Measurements from ENCODE around the gene NOTCH1.

The NOTCH1 gene

DNA sequence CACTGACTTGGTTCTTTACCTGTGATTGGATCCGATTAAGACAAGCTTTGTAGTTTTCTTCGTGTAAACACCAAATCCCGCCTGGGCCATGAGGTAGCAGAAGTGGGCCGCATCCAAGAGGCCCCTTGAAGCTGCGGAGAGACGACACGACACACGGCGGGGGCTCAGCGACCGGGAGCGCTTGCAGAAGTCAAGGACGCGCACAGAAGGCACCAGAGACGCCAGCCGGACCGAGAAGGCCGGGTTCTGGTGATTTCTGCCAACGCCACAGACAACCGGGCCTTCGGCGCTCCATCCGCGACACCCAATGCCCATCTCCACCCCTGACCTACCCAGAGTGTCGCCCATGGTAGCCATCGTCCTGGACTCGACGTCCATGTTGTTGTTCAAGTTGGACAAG, 86.4 kb downstream of the NOTCH1 start:
- Mint-ChIP-seq H3K4me3 (no peak overlapping the region), H3K4me1 (no peaks in the 10 kb centered on the region), H3K27me3 (no peaks in the 10 kb centered on the region), H3K27ac (no peak overlapping the region), H3K9me3 (no peaks in the 10 kb centered on the region)
- ATAC-seq = no peak
- no peak for DNase-seq

DNA sequence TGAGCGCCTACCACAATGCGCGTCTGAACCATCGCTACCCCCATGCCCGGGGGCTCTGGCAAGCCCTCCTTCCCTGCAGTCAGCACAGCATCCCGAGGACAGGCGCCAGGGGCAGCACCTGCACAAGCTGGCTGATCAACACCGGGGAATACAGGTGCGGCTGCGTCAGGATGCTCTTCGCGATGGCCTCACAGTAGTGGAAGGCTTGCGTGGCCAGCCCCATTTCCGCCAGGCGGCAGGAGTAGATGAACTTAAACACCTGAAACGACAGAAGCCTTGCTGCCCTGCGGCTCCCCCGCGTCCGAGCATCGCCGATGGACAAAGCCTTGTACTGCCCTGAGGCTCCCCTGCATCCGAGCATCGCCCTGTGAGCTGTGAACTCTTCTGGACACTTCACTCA, 88.5 kb downstream of the NOTCH1 start:
- ATAC-seq = no peak
- no peak overlapping the region for H3K4me3 Mint-ChIP-seq
- no peaks in the 10 kb centered on the region for H3K9me3 Mint-ChIP-seq
- DNase-seq = no peak
- no peaks in the 10 kb centered on the region for H3K27me3 Mint-ChIP-seq
- no peaks in the 10 kb centered on the region for H3K4me1 Mint-ChIP-seq
- H3K27ac Mint-ChIP-seq = no peak overlapping the region

DNA sequence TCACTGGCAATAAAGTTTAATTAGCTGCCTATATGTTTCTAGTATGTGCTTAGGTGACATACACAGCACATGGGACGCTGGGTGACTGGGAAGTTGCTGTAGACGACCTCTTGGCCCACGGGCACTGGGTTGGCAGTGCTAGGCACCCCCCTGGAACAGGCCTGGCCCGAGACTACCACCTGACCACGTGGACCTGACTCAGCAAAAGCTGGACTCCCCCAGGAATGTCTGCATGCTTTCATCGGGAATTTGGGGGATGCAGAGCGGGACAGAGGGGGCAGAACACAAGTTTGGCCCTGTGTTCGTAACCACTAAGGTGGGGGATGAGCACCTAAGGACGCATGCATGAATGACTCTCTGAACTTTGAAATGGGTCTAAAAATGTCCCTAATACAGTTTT, 89.6 kb downstream of the NOTCH1 start:
- no peak for ATAC-seq
- Mint-ChIP-seq H3K9me3 (no peaks in the 10 kb centered on the region), H3K27ac (peak overlapping the region in 1 of 2 donors; percentile 42)

DNA sequence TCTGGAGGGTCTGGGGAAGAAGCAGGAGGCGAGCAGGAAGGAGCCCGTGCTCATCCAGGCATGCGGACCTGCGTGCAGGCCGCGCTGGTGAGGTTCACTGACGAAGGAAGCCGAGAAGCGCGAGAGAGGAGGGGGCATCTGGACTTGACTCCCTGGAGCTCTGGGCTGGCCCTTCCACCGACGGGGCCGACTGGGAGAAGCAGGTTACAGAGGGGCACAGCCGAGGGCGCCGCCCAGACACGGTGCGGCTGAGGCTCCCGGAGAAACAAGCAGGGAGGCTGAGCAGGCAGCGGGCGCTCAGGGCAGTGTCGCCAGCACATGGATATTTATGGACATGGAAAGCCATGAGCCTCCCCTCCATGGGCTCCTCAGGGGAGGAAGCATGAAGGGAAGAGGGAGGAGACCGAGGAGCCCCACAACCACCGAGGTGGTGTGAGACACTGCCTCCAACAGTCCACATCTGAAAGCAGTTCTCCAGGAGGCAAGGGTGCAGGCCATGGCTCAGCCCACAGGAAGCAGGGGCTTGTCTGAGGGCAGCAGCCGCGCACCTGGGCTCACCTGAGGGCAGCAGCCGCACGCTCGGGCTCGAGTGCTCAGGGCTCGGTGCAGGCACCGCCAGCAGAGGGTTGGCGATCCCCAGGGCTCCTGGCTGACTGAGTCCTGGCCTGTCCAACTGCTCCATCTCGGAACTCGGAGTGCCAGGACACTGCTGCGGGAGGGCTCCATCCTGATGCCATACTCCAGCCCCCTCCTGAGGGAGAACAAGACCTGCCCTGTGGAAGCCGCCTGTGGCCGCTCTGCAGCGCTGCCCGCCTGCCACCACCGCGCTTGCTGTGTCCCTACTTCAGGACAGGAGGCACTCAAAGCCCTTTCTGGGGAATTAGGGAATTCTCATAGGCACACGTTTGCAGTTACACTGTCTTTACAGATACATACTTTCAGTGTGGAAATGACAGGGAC, 90.5 kb downstream of the NOTCH1 start:
- Mint-ChIP-seq H3K27me3 (no peaks in the 10 kb centered on the region), H3K9me3 (no peaks in the 10 kb centered on the region), H3K27ac (peak overlapping the region in 1 of 2 donors; percentile 27), H3K4me1 (no peaks in the 10 kb centered on the region), H3K4me3 (no peak overlapping the region)
- no peak for DNase-seq
- ATAC-seq = no peak

More for the DNA sequence above, 89.6 kb downstream of the NOTCH1 start:
- Mint-ChIP-seq H3K4me3 (no peak overlapping the region), H3K27me3 (no peaks in the 10 kb centered on the region), H3K4me1 (no peaks in the 10 kb centered on the region)
- DNase-seq = no peak

DNA sequence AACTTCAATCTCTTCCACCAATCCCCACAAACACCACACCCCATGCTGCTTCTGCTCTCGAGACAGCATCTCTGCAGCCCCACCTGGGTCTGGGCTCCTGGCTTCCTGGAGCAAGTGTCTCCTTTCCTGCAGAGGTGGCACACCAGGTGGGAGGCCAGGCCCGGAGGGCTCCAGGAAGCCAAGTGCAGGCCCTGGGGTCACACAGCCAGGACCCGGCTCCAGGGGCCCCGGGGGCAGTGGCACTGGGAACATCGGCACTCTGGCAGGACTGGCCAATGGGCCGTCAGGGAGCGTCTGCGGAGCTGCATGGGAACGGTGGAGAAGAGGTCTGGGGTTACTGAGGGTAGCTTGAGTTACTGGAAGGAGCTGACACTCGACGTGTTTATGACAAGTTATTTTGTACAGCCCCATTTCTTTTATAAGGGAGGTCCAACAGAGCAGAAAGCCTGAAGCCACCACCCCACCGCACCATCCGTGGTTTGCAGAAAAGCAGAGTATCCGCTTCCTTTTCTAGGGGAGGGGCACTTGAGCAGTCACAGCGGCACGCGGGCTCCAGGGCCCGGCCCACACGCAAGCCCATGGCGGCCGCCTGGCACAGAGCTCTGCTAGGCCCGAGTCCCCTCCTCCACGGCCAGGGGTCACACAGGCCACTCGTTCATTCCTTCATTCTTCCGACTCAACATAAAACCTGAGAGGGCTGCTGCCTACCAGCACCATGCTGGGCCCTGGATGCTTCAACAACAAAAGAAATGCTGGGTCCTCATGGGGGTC, 91.6 kb downstream of the NOTCH1 start:
- no peak for DNase-seq
- H3K27me3 Mint-ChIP-seq = no peaks in the 10 kb centered on the region
- no peak overlapping the region for H3K27ac Mint-ChIP-seq
- no peaks in the 10 kb centered on the region for H3K9me3 Mint-ChIP-seq
- ATAC-seq = no peak
- H3K4me1 Mint-ChIP-seq = no peaks in the 10 kb centered on the region
- H3K4me3 Mint-ChIP-seq = no peak overlapping the region

DNA sequence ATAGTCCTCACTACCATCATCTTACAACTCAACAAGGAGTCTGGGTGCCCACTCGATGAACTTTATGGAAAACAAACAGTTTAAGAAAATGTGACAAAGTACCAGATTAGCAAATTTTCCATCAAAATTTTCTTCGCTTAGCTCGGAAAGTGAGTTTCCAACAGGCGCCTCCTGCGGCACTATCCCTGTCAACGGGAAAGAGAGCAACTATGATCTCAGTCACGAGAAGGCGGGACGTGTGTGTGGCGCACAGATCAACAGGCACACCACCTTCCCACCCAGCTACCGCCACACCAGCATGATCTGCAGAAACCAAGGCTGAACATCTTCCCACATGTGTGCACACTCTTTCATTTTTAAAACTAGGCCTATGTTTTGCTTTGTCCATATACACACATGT, 92.5 kb downstream of the NOTCH1 start:
- H3K9me3 Mint-ChIP-seq = no peaks in the 10 kb centered on the region
- ATAC-seq = no peak

DNA sequence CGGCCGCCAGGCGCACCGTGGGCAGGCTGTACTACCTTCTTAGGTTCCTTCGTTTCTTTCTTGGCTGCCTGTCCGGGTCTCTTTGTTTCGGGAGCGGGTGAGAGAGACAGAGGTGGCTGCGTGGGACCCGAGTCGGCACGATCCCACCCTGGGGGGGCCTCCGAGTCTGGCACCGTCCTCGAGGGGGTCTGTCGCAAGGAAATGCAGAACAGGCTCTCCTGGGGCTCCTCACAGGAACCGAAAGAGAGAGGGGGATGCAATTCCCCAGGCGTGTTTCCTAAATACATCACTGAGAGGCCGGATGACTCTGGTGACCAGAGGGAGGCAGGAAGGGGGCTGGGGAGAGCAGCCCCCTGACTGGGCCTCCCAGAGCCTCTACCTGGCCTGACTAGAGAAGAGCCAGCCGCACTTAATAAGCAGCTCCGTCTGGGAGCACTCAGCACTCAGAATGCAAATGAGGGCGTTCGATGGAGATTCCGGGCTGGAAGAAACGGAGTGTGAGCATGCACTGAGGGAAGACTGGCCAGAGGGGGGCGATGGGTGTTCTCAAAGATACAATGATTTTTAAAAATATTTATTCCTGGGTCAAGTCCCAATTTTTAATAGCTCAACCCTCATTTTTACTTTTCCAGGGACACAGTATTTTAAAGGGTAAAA, 94.5 kb downstream of the NOTCH1 start:
- H3K27me3 Mint-ChIP-seq = no peaks in the 10 kb centered on the region
- peak overlapping the region in 1 of 2 donors; percentile 38 for H3K27ac Mint-ChIP-seq
- no peaks in the 10 kb centered on the region for H3K9me3 Mint-ChIP-seq
- no peaks in the 10 kb centered on the region for H3K4me1 Mint-ChIP-seq
- no peak for ATAC-seq
- H3K4me3 Mint-ChIP-seq = no peak overlapping the region
- DNase-seq = no peak

More for the DNA sequence above, 92.5 kb downstream of the NOTCH1 start:
- Mint-ChIP-seq H3K27me3 (no peaks in the 10 kb centered on the region), H3K4me1 (no peaks in the 10 kb centered on the region), H3K4me3 (no peak overlapping the region), H3K27ac (no peak overlapping the region)
- DNase-seq = no peak

DNA sequence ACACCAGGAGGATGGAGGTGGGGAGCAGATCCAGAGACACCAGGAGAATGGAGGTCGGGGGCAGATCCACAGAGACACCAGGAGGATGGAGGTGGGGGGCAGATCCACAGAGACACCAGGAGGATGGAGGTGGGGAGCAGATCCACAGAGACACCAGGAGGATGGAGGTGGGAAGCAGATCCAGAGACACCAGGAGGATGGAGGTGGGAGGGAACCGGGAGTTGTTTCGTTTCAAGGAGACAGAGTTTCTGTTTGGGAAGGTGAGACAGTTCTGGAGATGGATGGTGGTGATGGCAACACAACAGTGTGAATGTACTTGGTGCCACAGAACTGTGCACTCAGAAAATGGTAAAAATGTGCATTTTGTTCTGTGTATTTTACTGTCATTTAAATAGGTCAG, 97.2 kb downstream of the NOTCH1 start:
- Mint-ChIP-seq H3K27me3 (no peaks in the 10 kb centered on the region), H3K9me3 (no peaks in the 10 kb centered on the region), H3K4me1 (peaks cover 6% of the 10 kb centered on the region), H3K27ac (no peak overlapping the region), H3K4me3 (no peak overlapping the region)
- ATAC-seq = no peak
- no peak for DNase-seq

DNA sequence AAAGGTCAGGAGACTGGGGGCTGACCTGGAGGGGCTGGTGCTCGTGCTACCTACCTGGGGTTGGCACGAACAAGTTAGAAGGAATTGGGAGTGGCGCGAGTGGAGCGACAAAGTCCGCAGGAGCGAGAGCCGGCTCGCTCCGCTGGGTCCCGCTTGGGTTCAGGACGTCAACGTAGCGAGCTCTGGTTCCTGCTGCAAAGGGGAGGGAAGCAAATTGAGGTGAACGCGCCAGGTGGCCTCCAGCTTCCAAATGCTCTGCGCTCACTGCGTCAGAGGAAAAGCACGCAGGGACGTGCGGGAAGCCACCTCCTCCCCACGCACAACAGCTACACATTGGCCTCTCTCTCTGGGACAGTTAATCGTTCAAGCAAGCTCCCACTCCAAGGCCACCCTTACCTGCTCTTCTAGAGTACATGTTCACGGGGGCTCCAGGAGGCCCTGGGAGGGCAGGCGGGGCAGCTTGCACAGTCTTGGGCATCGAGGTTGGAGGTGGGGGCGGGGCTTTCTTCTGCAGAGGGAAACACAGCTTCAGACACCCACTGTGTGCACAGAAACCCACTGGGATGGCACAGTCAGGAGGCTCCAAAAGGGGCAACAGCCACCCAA, 98.6 kb downstream of the NOTCH1 start:
- no peaks in the 10 kb centered on the region for H3K27me3 Mint-ChIP-seq
- peak overlapping the region in 1 of 2 donors; percentile 61 for H3K27ac Mint-ChIP-seq
- H3K9me3 Mint-ChIP-seq = no peaks in the 10 kb centered on the region
- no peak for DNase-seq
- no peak overlapping the region for H3K4me3 Mint-ChIP-seq
- H3K4me1 Mint-ChIP-seq = peaks cover 8% of the 10 kb centered on the region
- ATAC-seq = no peak

DNA sequence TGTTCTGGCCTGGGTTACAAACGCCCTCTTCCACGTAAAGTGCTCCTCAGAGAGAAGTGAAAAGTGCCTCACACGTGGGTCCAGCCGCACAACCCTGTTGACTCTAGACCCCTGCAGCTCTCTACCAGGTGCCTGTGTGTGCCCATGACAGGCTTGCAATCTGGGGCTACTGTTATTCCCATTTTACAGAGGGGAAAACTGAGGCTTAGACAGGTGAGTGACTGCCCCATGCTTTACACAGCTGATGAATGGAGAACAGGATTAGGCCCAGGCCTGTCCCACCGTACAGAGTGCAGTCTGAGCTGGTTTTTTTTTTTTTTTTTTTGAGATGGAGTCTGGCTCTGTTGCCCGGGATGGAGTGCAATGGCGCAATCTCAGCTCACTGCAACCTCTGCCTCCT, 100.0 kb downstream of the NOTCH1 start:
- Mint-ChIP-seq H3K27ac (peak overlapping the region in 1 of 2 donors; percentile 67), H3K9me3 (no peaks in the 10 kb centered on the region), H3K27me3 (no peaks in the 10 kb centered on the region), H3K4me1 (peaks cover 8% of the 10 kb centered on the region), H3K4me3 (no peak overlapping the region)
- ATAC-seq = no peak
- no peak for DNase-seq

Measured in stimulated activated naive CD8-positive, alpha-beta T cell treated with anti-CD3 and anti-CD28 coated beads, Interleukin-15, amount 100 ng/mL, for 72 hours (primary cell).